T-helper 22 cell (primary cell): Measurements from ENCODE around the gene ULK4.
"Not testable (repeated sequence)": the region's sequence is repeated elsewhere in the genome, so short reads cannot be mapped to it uniquely, and the experiment has no call there.

Experiments used
- DNase-seq: peaks from one replicate; pipeline ENCODE4 v3.0.0-alpha.2; 2020; ENCODE audit warnings: low read depth

The ULK4 gene

DNA sequence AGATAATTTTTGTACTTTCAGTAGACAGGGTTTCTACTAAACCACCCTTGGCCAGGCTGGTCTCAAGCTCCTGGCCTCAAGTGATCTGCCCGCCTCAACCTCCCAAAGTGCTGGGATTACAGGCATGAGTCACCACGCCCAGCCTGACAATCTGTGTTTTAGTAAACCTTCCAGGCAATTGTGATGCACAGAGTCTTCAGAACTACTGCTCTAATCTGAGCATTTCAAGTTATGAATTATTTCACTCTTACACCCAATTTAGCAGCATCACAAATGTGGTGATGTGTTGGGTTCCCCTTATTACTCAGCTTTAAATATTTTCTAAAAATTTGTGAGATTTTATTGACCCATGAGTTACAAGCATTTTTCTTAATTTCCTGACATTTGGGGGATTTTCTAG, 94.4 kb downstream of the ULK4 start:
- DNase-seq: no peak

DNA sequence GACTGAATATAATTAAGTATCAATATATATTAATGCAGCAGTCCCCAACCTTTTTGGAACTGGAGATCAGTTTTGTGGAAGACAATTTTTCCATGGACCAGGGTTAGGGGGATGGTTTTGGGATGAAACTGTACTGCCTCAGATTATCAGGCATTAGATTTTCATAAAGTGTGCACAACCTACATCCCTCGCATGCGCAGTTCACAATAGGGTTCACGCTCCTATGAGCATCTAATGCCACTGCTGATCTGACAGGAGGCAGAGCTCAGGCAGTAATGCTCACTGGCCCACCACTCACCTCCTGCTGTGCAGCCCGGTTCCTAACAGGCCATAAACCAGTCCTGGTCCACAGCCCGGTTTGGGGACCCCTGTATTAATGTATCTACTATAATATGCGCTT, 95.6 kb downstream of the ULK4 start:
- no peak for DNase-seq

DNA sequence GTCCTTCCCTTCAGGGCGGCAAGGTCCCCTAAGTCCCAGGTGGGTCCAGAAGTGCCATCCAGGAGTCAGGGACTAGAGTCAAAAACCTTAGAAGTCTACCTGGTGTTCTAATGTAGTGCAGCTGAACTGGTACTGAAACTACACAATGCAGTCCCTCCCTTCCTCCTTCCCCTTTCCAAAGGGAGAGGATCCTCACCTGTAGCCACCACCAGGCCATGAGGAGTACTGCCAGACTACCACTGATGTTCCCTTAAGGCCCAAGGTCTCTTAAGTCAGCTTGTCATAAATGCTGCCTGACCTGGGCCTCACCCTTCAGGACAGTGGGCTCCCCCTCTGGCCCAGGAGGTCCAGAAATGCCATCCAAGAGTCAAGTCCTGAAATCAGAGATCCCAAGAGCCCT, 98.9 kb downstream of the ULK4 start:
- DNase-seq: no peak

DNA sequence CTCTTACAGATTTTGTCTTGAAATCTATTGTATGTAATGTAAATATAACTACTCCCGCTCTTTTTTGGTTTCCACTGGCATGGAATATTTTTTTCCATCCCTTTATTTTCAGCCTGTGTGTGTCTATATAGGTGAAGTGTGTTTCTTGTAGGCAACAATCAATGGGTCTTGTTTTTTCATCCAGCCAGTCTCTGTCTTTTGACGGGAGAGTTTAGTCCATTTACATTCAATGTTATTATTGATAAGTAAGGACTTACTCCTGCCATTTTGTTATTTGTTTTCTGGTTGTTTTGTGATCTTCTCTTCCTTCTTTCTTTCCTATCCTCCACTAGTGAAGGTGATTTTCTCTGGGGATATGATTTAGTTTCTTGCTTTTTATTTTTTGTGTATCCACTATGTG, 101.4 kb downstream of the ULK4 start:
- not testable (repeated sequence) for DNase-seq

DNA sequence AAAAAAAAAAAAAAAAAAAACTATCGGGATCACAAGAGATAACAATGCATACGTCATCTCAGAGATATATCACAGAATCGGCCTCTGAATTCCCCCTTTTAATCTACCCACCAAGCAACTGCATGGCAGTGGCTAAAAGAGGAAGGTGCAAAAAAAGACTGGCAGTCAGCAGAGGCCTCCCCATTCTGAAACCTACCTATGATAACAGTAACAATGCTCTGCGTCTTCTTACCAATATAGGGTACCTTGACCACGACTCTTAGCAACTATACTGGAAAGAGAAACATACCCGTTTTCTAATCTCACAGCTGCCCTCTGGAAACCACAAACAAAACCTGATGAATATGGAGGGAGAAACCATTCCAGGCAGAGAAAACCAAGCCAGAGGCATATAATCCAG, 106.9 kb downstream of the ULK4 start:
- DNase-seq: no peak

DNA sequence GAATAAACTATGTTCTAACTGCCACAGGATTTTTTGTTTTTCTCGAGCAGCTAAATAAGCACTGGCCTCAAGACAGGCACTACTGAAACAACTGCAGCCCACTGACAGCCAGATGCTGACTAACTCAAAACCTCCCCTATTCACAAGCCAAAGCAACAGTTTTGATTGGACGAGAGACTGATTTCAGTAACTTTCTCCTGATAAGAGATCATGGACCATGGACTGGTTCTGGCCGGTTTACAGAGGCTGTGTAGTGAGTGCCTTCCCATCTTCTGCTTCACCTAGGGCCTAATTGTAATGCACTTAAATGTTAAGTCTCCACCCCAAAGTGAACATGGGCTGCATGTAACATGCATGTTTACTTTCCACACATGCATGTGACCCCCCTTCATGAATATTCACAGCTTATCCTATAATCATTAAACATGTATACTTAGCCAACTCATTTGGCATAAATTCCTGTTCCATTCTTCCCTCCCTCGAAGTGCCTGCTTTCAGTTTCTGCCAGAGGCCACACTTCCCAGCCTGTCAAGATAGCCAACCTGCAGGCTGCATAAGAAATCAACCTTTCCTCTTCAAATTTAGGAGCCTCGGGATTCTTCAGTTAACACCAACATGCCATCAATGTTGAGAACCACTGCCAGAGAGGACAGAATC, 108.2 kb downstream of the ULK4 start:
- DNase-seq: no peak

DNA sequence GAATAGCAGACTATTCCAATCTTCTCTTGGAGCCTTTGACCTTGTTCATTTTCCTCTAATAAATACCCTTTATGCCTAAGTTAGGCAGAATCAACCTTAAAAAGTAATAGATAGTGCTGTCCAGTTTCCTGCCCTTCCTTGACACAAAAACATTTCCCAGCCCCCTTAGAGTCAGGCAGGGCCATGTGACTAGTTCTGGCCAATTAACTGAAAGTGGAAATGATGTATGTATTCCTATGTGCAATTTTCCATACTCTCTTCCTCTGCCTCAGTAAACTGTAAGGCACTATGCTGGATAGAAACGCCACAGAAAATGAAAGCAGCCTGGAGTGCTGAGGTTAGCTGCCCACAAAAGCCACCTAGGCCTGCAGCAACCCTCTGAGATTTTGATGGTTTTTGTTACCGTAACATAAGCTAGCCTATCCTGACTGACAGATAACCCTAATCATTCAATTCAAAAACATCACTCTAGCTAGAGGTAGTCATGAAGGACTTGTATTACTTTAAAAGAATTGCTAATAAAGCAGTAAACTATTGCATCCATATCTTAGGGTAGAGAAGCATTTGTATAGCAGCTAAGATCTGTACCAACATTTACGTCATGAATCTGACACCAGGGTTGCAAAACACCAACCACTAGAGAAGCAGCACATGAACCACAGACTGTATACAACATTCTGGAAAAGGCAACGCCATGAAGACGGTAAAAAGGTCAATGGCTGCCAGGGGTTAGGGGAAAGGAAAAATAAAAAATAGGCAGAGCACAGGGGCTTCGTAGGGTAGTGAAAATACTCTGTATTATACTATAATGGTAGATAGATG, 112.9 kb downstream of the ULK4 start:
- DNase-seq: no peak

DNA sequence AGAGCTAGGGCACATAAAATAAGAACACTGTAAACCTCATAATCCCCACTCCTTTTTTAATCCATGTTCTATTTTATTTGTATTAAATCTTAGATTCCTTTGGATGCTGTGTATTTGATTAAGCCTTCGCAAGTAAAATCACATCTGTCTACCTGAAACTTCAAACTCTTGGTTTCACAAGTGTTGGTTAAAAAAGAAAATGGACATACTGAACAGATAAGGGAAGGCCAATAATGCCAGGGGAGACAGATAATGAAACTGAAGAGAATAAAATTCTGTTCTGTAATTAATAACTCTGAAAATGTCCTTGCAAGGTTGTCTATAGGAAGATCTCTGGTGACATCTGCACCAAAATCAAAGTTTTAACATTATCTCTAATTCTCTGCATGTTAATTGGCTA, 114.2 kb downstream of the ULK4 start:
- no peak for DNase-seq

DNA sequence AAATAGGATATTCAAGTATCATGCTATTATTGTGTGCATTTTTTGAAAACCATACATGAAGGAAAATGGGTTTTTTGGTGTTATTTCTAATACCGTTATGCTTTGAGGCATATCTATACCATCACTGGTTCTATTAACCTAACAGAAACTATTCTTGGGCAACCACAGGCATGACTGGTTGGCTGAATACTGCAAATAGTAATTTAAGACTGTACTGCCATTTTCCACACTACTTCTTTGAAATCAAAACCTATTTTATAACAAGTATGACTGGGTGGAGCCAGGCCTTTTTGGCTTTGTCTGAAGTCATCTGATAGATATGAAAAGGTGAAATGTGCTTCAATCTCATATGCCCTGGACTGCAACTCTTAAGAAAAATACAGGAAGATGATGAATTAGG, 115.1 kb downstream of the ULK4 start:
- DNase-seq: no peak

DNA sequence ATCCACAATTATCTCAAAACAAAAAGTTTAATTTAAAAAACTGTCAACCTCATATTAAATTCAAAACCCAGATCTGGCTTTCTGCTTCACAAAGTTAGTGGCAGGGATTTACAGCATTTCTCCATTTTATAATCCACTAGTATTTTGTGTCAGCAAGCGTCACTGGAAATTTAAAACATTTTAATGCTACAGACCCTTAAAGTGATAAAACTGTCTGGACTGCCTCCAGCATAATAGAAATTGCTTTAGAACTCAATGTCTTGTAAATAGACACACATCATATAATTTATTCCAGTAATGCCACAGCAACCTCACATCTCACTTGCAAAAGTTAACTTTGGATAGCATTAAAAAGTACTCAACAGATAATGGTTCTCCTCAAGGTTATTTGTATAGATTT, 116.1 kb downstream of the ULK4 start:
- no peak for DNase-seq

DNA sequence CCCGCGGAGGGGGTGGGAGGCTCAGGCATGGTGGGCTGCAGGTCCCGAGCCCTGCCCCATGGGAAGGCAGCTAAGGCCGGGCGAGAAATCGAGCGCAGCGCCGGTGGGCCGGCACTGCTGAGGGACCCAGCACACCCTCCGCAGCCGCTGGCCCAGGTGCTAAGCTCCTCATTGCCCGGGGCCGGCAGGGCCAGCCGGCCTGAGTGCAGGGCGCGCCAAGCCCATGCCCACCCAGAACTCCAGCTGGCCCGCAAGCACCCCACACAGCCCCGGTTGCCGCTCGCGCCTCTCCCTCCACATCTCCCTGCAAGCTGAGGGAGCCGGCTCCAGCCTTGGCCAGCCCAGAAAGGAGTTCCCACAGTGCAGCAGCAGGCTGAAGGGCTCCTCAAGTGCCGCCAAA, 117.6 kb downstream of the ULK4 start:
- not testable (repeated sequence) for DNase-seq

DNA sequence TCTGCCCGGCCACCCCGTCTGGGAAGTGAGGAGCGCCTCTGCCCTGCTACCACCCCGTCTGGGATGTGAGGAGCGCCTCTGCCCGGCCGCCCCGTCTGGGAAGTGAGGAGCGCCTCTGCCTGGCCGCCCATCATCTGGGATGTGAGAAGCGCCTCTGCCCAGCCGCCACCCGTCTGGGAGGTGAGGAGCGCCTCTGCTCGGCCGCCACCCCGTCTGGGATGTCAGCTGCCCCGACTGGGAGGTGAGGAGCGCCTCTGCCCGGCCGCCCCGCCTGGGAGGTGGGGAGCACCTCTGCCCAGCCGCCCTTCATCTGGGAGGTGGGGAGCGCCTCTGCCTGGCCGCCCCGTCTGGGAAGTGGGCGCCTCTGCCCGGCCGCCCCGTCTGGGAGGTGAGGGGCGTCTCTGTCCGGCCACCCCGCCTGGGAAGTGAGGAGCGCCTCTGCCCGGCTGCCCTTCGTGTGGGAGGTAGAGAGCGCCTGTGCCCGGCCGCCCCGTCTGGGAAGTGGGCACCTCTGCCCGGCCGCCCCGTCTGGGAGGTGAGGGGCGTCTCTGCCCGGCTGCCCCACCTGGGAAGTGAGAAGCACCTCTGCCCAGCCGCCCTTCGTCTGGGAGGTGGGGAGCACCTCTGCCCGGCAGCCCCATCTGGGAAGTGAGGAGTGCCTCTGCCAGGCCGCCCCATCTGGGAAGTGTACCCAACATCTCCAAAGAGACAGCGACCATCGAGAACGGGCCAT, 120.8 kb downstream of the ULK4 start:
- not testable (repeated sequence) for DNase-seq

DNA sequence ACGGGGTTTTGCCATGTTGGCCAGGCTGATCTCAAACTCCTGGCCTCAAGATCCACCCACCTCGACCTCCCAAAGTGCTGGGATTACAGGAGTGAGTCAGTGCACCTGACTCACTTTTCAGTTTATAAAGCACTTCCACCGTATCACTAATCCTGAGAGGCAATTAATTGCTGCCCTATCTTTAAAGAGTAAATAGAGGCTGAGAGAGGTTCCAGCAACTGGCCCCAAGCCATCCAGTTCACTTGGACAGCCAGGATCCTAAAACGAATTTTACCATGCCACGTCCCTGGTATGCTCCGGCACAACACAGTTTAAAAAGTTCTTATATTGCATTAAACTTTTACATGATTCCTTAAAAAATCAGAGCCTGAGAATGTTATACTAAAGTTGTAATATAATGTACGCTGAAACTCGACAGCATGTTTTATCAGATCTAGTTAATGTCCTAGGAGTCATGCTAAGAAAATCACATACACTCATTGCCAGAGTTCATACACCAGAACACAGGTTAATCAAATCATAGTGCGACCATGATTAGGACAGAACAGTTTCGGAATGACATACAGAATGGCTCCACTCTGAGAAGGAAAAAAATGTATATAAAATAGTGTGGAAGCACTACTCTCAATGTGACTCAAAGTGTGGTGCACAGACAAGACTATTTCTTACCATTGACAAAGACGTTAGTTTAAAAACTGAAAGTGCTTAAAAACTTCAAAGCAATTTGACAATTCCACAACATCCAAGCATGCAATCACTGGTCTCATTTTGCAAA, 125.4 kb downstream of the ULK4 start:
- DNase-seq: no peak

DNA sequence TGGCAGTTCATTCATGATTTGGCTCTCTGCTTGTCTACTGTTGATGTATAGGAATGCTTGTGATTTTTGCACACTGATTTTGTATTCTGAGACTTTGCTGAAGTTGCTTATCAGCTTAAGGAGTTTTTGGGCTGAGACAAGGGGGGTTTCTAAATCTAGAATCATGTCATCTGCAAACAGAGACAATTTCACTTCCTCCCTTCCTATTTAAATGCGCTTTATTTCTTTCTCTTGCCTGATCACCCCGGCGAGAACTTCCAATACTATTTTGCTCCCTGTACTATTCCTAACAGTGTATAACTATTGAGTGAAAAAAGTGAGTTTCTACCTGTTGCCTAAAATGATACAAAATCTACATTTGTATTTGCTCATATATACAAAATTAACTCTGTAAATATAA, 128.3 kb downstream of the ULK4 start:
- DNase-seq: no peak

DNA sequence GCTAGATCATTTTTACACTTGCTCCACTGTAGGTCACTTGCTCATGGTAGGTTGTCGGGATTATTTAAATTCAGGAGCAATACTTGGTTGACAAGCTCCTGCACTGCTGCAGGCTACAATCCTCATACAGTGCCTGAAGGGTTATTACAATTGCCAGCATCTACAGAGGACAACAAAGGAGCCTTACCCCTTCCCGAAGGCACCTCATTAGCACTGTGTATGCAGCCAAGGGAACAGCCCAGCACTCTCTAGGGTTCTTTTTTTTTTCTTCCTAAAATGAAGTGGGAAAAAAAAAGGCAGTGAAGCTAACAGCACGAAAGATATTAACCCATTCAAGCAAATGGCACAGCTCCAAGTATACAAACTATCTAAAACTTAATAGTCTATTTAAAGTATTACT, 142.7 kb downstream of the ULK4 start:
- no peak for DNase-seq

DNA sequence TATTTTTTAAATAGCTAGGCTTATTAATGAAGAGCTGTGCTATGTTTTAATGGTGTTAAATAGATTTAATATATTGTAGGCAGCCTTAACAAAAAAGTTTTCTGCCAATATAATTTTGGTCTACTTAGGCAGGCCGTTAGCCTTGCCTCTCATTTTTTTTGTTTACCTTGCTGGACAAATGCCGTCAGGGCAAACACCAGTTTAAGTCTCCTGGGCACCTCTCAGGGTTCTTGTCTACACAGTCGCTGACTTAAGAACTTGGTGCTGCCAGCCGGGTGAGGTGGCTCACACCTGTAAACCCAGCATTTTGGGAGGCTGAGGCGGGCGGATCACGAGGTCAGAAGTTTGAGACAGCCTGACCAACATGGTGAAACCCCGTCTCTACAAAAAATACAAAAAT, 153.3 kb downstream of the ULK4 start:
- no peak for DNase-seq

DNA sequence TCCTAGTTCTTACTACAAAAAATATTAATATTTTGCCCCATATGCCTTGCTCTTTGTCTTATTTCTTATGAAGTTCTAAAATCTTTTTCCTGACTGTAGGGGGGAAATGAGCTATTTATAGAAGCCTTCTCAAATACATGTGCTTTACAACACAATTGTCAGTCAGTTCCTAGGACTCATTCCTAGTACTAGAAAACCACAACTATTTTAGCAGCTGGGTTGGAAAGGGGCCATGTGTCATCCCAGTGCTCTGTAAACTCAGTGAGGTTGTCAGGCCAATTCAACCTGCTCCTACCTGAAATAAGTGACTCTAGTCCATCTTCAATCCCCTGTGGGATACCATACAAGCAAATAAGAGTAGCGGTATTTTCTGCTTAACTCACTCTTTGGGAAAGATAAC, 153.8 kb downstream of the ULK4 start:
- no peak for DNase-seq

DNA sequence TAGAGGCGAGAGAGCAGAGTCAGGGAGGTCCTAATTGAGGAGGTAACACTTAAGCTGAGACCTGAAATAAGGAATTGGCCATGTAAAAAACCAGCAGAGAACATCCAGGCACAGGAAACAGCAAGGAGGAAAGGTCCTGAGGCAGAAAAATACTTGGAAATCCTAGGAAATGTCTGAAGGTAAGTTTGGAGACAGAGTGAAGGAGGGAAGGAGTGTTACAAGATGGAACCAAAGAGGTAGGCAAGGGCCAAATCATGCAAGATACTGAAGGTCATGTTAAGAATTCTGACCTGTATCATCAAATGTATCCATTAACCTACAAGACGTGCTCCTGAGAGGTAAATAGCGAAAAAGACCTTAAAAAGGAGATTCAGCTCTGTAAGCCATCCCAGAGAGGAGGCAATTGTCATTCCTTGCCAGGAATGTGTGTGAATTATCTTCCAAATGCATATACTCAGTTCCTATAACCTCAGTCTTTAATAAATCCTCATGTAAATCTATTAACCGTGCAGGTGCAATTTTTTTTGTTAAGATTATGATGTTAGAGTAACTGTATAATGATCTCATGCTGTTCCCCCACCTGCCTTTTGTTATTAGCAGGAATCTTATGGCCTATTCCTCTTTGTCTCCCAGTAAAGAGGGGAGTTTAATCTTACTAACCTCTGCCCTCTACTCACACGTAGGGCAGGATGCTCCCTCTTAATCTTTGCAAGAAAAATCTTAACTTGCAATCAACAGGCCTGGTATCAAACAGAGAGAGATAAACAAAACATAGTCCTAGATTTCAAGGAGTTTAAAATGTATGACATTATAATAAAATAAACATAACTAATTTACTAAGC, 166.9 kb downstream of the ULK4 start:
- no peak for DNase-seq

DNA sequence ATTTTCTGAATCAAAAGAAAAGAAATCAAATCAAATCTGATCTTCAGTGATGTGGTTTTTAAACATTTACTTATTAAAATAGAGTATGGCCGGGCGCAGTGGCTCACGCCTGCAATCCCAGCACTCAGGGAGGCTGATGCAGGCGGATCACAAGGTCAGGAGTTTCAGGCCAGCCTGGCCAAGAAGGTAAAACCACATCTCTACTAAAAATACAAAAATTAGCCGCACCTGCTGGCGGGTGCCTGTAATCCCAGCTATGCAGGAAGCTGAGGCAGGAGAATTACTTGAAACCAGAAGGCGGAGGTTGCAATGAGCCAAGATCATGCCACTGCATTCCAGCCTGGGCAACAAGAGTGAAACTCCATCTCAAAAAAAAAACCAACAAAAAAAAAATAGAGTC, 169.1 kb downstream of the ULK4 start:
- no peak for DNase-seq

DNA sequence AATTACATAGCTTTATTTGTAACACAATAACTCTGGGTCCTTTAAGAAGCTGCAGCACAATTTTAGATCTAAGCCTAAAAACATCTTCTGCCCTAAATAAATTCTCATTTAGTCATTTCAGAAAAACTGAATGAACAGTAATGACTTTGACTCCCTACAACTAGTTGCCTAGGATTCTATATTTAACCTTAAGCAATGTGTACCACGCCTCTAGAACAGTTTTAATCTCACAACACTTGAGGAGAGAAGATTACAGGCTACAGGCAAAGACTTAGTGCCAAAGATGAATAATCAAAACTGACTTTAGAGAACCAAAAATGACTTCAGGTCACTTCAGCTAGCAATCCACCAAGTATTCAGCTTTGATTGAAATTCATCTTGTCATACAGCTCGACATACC, 192.8 kb downstream of the ULK4 start:
- DNase-seq: no peak

DNA sequence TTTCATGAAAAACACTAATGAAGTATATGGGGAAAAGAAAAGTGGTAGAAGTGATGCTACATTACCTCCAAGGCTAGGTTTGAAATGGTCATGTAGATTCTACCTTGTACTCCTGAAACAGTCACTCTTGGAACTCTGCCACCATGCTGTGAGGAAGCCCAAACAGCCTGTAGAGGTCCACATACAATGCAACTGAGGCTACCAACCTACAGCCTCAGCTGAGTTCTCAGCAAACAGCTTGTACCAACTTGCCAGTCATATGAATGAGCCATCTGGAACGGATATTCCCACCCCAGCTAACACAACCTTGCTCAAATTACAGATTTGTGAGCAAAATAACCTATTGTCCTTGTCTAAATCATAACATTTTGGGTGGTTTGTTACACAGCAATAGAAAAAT, 193.5 kb downstream of the ULK4 start:
- DNase-seq: no peak
